IMR-90 (cell line): ENCODE data around the gene HAP1. TPM values are rescaled to one million over a fixed set of nuclear protein-coding genes. Genes with fewer than 3 reads are reported as not detected.

Source experiments
- ATAC-seq: fragments of 200-7000 bp; cut with Tn5 transposase; 2 replicates; pipeline ENCODE4 v1.9.1; 2020; ENCODE audit warnings: low read depth, mild to moderate bottlenecking, moderate library complexity
- BruUV-seq: library from RNA; stranded (reverse); fragments of 400-500 nt; replicated peaks from 2 replicates; lab custom pipeline; 2021; lab: Mats Ljungman, UMichigan
- CTCF ChIA-PET: fragments of 300-600 bp; formaldehyde crosslinking; extraction: SDS; loops from one replicate; lab custom pipeline; 2021; ENCODE audit warnings: antibody characterized with exemption; lab: Yijun Ruan, JAX
- POLR2A ChIA-PET: fragments of 300-600 bp; sonication (Branson Sonifier 250); formaldehyde crosslinking; loops from one replicate; lab custom pipeline; 2022; ENCODE audit warnings: antibody characterized with exemption; ENCODE audit not compliant: unreplicated experiment; lab: Charles Lee
- DNase-seq: peaks from one replicate; pipeline ENCODE4 v3.0.0; 2013
- H2AFZ ChIP-seq: replicated peaks from 2 replicates; pipeline ENCODE3; 2013; ENCODE audit warnings: low read length, mild to moderate bottlenecking; ENCODE audit not compliant: poor library complexity
- H2AK5ac ChIP-seq: 2 replicates; pipeline ENCODE4 v1.6.1; 2013; ENCODE audit warnings: low read depth, low read length, inconsistent platforms
- H2AK9ac ChIP-seq: replicated peaks from 2 replicates; pipeline ENCODE3; 2013; ENCODE audit warnings: mild to moderate bottlenecking, low read depth, low read length, moderate library complexity; ENCODE audit not compliant: poor library complexity
- H2BK120ac ChIP-seq: 2 replicates; pipeline ENCODE4 v1.6.1; 2013; ENCODE audit warnings: low read depth, low read length, inconsistent platforms
- H2BK15ac ChIP-seq: 3 replicates; pipeline ENCODE4 v1.6.1; 2013; ENCODE audit warnings: low read depth, low read length, inconsistent platforms
- H2BK20ac ChIP-seq: 2 replicates; pipeline ENCODE4 v1.6.1; 2013; ENCODE audit warnings: low read depth, mild to moderate bottlenecking, inconsistent platforms, low read length, moderate library complexity
- H2BK5ac ChIP-seq: 2 replicates; pipeline ENCODE4 v1.6.1; 2013; ENCODE audit warnings: mild to moderate bottlenecking, low read depth, low read length, inconsistent platforms; ENCODE audit not compliant: poor library complexity, severe bottlenecking
- H3K14ac ChIP-seq: replicated peaks from 2 replicates; pipeline ENCODE4 v1.6.1; 2013; ENCODE audit warnings: low read depth, low read length, inconsistent platforms
- H3K18ac ChIP-seq: 2 replicates; pipeline ENCODE4 v1.6.1; 2013; ENCODE audit warnings: low read depth, low read length, control low read depth
- H3K23ac ChIP-seq: 2 replicates; pipeline ENCODE4 v1.6.1; 2013; ENCODE audit warnings: low read depth, low read length, inconsistent platforms
- H3K27ac ChIP-seq: 2 replicates; pipeline ENCODE4 v1.5.1; 2013; ENCODE audit warnings: mild to moderate bottlenecking, control low read depth, low read length; ENCODE audit not compliant: insufficient read depth
- H3K27me3 ChIP-seq: 2 replicates; pipeline ENCODE4 v1.6.1; 2013; ENCODE audit warnings: low read length; ENCODE audit not compliant: control insufficient read depth, insufficient read depth
- H3K36me3 ChIP-seq: 2 replicates; pipeline ENCODE4 v1.6.1; 2013; ENCODE audit warnings: low read length, mixed read lengths; ENCODE audit not compliant: control insufficient read depth, insufficient read depth
- H3K4ac ChIP-seq: 2 replicates; pipeline ENCODE4 v1.6.1; 2013; ENCODE audit warnings: low read depth, low read length, inconsistent platforms
- H3K4me1 ChIP-seq: 2 replicates; pipeline ENCODE4 v1.6.1; 2013; ENCODE audit warnings: low read length, mixed read lengths; ENCODE audit not compliant: control insufficient read depth, insufficient read depth
- H3K4me2 ChIP-seq: 2 replicates; pipeline ENCODE4 v1.6.1; 2013; ENCODE audit warnings: low read depth, mild to moderate bottlenecking, control low read depth, low read length, moderate library complexity
- H3K4me3 ChIP-seq: 2 replicates; pipeline ENCODE4 v1.5.1; 2013; ENCODE audit warnings: low read depth, mild to moderate bottlenecking, control low read depth, low read length, moderate library complexity; ENCODE audit not compliant: insufficient read depth
- H3K56ac ChIP-seq: 2 replicates; pipeline ENCODE4 v1.6.1; 2013; ENCODE audit warnings: low read length, inconsistent platforms; ENCODE audit not compliant: insufficient read depth; ENCODE audit errors: extremely low read depth
- H3K79me1 ChIP-seq, 2 experiments: 2 replicates each; pipeline ENCODE4 v1.6.1; 2013; ENCODE audit warnings: low read length in 2 of 2, inconsistent platforms in 1 of 2, low read depth in 1 of 2
- H3K9ac ChIP-seq: 2 replicates; pipeline ENCODE4 v1.6.1; 2013; ENCODE audit warnings: low read depth, low read length, control low read depth
- H3K9me1 ChIP-seq: 2 replicates; pipeline ENCODE4 v1.6.1; 2013; ENCODE audit warnings: low read length, inconsistent platforms; ENCODE audit not compliant: insufficient read depth
- H3K9me3 ChIP-seq: 2 replicates; pipeline ENCODE4 v1.6.1; 2013; ENCODE audit warnings: low read length; ENCODE audit not compliant: control insufficient read depth, insufficient read depth
- H4K20me1 ChIP-seq: 2 replicates; pipeline ENCODE4 v1.6.1; 2013; ENCODE audit warnings: low read length, inconsistent platforms; ENCODE audit not compliant: insufficient read depth
- H4K5ac ChIP-seq: 2 replicates; pipeline ENCODE4 v1.6.1; 2013; ENCODE audit warnings: mild to moderate bottlenecking, low read depth, low read length, control low read depth
- H4K8ac ChIP-seq, 2 experiments: 2 replicates each; pipeline ENCODE4 v1.6.1; 2013; ENCODE audit warnings: low read depth in 2 of 2, low read length in 2 of 2, control low read depth in 1 of 2, inconsistent platforms in 1 of 2
- H4K91ac ChIP-seq: 2 replicates; pipeline ENCODE4 v1.6.1; 2013; ENCODE audit warnings: low read depth, low read length, inconsistent platforms; ENCODE audit not compliant: insufficient read depth
- CEBPB ChIP-seq: IDR thresholded peaks from 2 replicates; pipeline ENCODE4 v1.6.1; 2012; ENCODE audit warnings: low read depth, low read length, improper control_type of control experiment
- CHD1 ChIP-seq: IDR thresholded peaks from 2 replicates; pipeline ENCODE4 v1.6.1; 2012; ENCODE audit warnings: low read depth, low read length, improper control_type of control experiment
- CTCF ChIP-seq: conservative IDR thresholded peaks from 2 replicates; pipeline ENCODE4 v1.5.1; 2012; ENCODE audit warnings: mild to moderate bottlenecking, low read depth, low read length, improper control_type of control experiment
- MAZ ChIP-seq: IDR thresholded peaks from 2 replicates; pipeline ENCODE4 v1.6.1; 2012; ENCODE audit warnings: low read depth, mild to moderate bottlenecking, low read length, improper control_type of control experiment, moderate library complexity, borderline replicate concordance
- MXI1 ChIP-seq: IDR thresholded peaks from 2 replicates; pipeline ENCODE4 v1.6.1; 2012; ENCODE audit warnings: low read depth, mild to moderate bottlenecking, low read length, moderate library complexity, borderline replicate concordance
- POLR2A ChIP-seq: IDR thresholded peaks from 2 replicates; pipeline ENCODE4 v1.6.1; 2012; ENCODE audit warnings: mild to moderate bottlenecking, low read depth, low read length
- RAD21 ChIP-seq: IDR thresholded peaks from 2 replicates; pipeline ENCODE4 v1.6.1; 2012; ENCODE audit warnings: low read length, improper control_type of control experiment
- SMC3 ChIP-seq: fragments of 150-350 bp; IDR thresholded peaks from 2 replicates; pipeline ENCODE4 v1.6.1; 2016; ENCODE audit warnings: low read depth, mild to moderate bottlenecking, antibody characterized with exemption, low read length, moderate library complexity
- WGBS, 2 experiments: methylation state at CpG; one replicate each; pipeline versions ENCODE4 v1.1.5 to v1.1.7; 2013; ENCODE audit warnings: missing lambda C conversion rate in 2 of 2; ENCODE audit not compliant: insufficient read length in 1 of 2; ENCODE audit errors: extremely low coverage in 2 of 2; 5-methylcytosine and 5-hydroxymethylcytosine counted together
- dilution Hi-C: fragments of 300-500 bp; cut with HindIII; formaldehyde crosslinking; loops from one replicate; pipeline ENCODE4 v1.14.3; 2018; ENCODE audit warnings: low sequenced_read_pairs; ENCODE audit not compliant: unreplicated experiment
- in situ Hi-C: fragments of 300-500 bp; cut with MboI; formaldehyde crosslinking; loops from 3 replicates; pipeline ENCODE4 v1.14.3; 2019; ENCODE audit warnings: low sequenced_read_pairs, inconsistent platforms, mixed read lengths
- intact Hi-C: fragments of 100-400 bp; cut with micrococcal nuclease; formaldehyde crosslinking; loops from 2 replicates; pipeline ENCODE4 v1.10.0; 2022
- polyA plus RNA-seq, 3 experiments: library from polyadenylated mRNA; depleted of rRNA; stranded (reverse); fragments of >200 nt; gene quantifications; 2 replicates each; pipeline ENCODE4 v1.2.3, GENCODE V29; 2012; ENCODE audit warnings: low replicate concordance in 1 of 3
- total RNA-seq: library from RNA; depleted of rRNA; stranded (reverse); fragments of >200 nt; gene quantifications from 2 replicates; pipeline ENCODE4 v1.2.3, GENCODE V29; 2012
- TF ChIP-seq, protein P1 (sequence below): fragments of 150-350 bp; IDR thresholded peaks from 2 replicates; pipeline ENCODE4 v1.6.1; 2017; ENCODE audit warnings: mild to moderate bottlenecking, antibody characterized with exemption, low read length, low read depth

HAP1 gene
- total and polyA plus RNA-seq, 2 of the 4 experiments (the other 2 are of a cell fraction): under 0.01 to 0.09 TPM

GRCh38 chr17:41738077-41738800 lies 3.8 kb upstream of the HAP1 start:
- H3K4ac ChIP-seq: peak overlapping the region; percentile 2

More at GRCh38 chr17:41738077-41738800, 3.8 kb upstream of the HAP1 start:
- peaks cover 5% of the 10 kb centered on the region; the same call in 1 of the 2 replicates for H3K4me1 ChIP-seq
- no peak overlapping the region for H2BK5ac ChIP-seq
- in situ Hi-C loops: loop anchor here (5.0 to 10.0 kb wide), 2 partner anchors 64 to 227 kb away; partner anchors contain the start of gene CNP
- peak overlapping the region; percentile 41; the same call in 1 of the 2 replicates for H2BK120ac ChIP-seq
- H2BK15ac ChIP-seq: peak overlapping the region; percentile 47; the same call in 1 of the 3 replicates
- no peak overlapping the region for H3K56ac ChIP-seq
- peak overlapping the region; percentile 76 for H2AFZ ChIP-seq
- H4K20me1 ChIP-seq: no peaks in the 10 kb centered on the region
- CTCF ChIA-PET: interaction anchor here (1.4 kb wide), 1 partner anchor 63 kb away, joined by 8 read pairs; no protein-coding TSS in a partner anchor
- no peak overlapping the region; the same call in 1 of the 2 replicates for H3K14ac ChIP-seq
- peaks cover 39% of the 10 kb centered on the region for H3K27me3 ChIP-seq
- peak overlapping the region; percentile 16; the same call in 1 of the 2 replicates for H4K91ac ChIP-seq
- BruUV-seq: no TSS peak
- H3K4me3 ChIP-seq: no peak overlapping the region
- peak overlapping the region; percentile 61 for H4K5ac ChIP-seq
- no peak overlapping the region for H3K27ac ChIP-seq
- dilution Hi-C loops: no loop called here
- peak overlapping the region; percentile 45 for H2BK20ac ChIP-seq
- peak overlapping the region; percentile 45; the same call in 1 of the 2 replicates for H2AK5ac ChIP-seq
- peak; percentile 90 for ATAC-seq
- no peak overlapping the region for H3K23ac ChIP-seq
- no peaks in the 10 kb centered on the region for H3K79me1 ChIP-seq
- H3K9me3 ChIP-seq: no peaks in the 10 kb centered on the region
- H2AK9ac ChIP-seq: peak overlapping the region; percentile 6
- intact Hi-C loops: loop anchor here (1.0 to 5.0 kb wide), 3 partner anchors 63 to 221 kb away; partner anchors contain the start of gene KLHL11
- no peak overlapping the region for H3K4me2 ChIP-seq
- H3K9me1 ChIP-seq: no peaks in the 10 kb centered on the region
- WGBS, 2 experiments: 60% methylated on average over 1 of the region's 10 CpGs; no CpG with 5 or more reads in 1 of the 2 experiments
- peak overlapping the region; percentile 65 to 82; a peak in 3 of 4 replicates for H4K8ac ChIP-seq
- POLR2A ChIA-PET: no interaction called here
- no peak overlapping the region for H3K9ac ChIP-seq
- peak; percentile 68 for DNase-seq
- H3K36me3 ChIP-seq: no peaks in the 10 kb centered on the region
- H3K18ac ChIP-seq: no peak overlapping the region
- TF ChIP-seq CTCF: peak; percentile 99
- TF ChIP-seq, protein P1, sequence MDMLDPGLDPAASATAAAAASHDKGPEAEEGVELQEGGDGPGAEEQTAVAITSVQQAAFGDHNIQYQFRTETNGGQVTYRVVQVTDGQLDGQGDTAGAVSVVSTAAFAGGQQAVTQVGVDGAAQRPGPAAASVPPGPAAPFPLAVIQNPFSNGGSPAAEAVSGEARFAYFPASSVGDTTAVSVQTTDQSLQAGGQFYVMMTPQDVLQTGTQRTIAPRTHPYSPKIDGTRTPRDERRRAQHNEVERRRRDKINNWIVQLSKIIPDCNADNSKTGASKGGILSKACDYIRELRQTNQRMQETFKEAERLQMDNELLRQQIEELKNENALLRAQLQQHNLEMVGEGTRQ: peak; percentile 29; the same call in 1 of the 2 replicates
- TF ChIP-seq CEBPB: no peak
- TF ChIP-seq POLR2A: peak; percentile 67
- TF ChIP-seq CHD1: no peak
- TF ChIP-seq MXI1: peak; percentile 37; the same call in 1 of the 2 replicates
- peak; percentile 99 for TF ChIP-seq RAD21
- peak; percentile 54; the same call in 1 of the 2 replicates for TF ChIP-seq MAZ
- TF ChIP-seq SMC3: peak; percentile 99
